G401.6 (cell line): ENCODE data around the gene CDK14.
"Not testable (repeated sequence)": the region's sequence is repeated elsewhere in the genome, so short reads cannot be mapped to it uniquely, and the experiment has no call there.

Experiments used
- FAIRE-seq: peaks from 2 replicates; lab custom pipeline; 2012; peaks lifted over from hg19 to GRCh38; lab: Jason Lieb, UNC

The CDK14 gene

DNA sequence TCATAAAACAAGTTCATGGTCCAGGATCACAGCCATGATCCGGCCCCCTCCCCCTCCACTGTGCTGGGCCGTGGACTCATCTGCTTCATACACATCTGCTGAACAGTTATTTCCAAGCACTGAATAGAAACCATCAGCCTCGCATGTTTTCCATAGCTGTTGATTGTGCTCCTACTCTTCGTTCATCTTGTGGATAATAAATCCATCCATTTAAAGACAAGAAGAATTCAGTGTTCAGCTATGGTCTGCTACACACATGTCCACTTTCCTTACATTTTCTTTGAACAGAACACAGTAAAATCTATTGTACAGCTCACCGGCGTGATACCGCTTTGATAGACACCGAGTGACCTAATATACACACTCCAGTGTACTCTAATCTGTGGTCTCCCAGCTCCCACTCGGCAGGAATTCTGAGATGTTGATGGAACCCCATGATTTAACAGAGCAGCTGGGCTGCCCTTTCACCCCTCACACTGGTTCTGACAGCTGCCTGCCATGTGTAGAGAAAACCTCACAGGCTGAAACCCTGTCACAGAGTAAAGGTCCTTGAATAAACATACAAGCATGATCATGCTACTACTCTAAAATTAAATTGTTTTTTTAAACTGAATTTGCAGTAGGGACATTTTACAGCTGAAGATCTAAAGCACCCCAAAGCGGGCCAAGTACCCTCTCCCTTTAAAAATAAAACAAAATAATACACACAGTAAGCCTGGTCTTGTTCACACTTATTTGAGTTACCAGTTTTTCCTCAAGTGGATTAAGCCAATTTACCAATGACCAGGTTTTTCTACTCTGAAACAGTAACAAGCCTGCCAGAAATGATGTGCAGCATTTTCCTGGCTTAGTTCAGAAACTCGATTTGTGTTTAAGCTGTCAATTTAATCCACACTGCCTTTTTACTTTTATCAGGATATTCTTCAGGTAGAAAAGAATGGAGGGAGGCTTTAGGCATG lies 573.0 kb downstream of the CDK14 start:
- no peak for FAIRE-seq

DNA sequence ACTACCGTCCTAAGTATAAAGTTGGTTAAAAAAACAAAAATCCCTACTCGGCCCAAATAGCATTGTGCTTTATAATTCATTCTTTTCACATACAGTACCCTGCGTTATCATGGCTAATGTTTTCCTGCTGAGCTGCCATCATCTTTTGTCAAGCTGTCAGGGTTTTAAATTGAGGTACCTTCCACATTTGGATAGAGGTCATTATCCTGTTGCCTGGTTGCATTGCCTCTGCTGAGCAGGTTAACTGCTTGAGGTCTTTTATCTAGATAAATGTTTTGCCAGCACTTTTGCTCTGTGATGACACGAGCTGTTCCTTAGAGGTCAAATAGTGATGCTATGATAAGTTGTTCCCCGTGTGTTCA lies 573.7 kb downstream of the CDK14 start:
- FAIRE-seq: no peak

DNA sequence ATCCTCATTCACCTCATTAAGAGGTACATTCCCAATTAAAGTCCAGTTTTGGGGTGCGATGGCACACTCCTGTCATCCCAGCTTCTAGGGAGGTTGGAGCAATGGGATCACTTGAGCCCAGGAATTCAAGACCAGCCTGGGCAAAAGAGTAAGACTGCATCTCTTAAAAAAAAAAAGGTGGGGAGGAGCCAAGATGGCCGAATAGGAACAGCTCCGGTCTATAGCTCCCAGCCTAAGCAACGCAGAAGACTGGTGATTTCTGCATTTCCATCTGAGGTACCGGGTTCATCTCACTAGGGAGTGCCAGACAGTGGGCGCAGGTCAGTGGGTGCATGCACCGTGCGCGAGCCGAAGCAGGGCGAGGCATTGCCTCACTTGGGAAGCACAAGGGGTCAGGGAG lies 577.1 kb downstream of the CDK14 start:
- FAIRE-seq: not testable (repeated sequence)

- no peak for FAIRE-seq
These were observed 584.6 kb downstream of the CDK14 start for GRCh38 chr7:91180746-91181145.

- FAIRE-seq: no peak
These were observed 585.8 kb downstream of the CDK14 start for GRCh38 chr7:91181949-91182348.

GRCh38 chr7:91182819-91183764 lies 587.0 kb downstream of the CDK14 start:
- FAIRE-seq: no peak

DNA sequence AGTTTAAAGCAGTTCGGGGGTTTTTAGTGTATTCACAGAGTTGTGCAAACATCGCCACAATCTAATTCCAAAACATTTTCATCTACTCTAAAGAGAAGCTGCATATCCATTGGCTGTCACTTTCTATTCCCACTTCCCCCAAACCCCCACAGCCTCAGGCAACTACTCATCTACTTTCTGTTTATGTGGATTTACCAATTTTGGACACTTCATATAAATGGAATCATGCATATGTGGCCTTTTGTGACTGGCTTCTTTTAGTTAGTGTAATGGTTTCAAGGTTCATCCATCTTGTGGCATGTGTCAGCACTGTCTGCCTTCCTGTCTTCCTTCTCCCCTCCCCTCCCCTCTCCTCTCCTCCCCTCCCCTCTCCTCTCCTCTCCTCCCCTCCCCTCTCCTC lies 589.6 kb downstream of the CDK14 start:
- no peak for FAIRE-seq

GRCh38 chr7:91187061-91187460 lies 590.9 kb downstream of the CDK14 start:
- FAIRE-seq: no peak

DNA sequence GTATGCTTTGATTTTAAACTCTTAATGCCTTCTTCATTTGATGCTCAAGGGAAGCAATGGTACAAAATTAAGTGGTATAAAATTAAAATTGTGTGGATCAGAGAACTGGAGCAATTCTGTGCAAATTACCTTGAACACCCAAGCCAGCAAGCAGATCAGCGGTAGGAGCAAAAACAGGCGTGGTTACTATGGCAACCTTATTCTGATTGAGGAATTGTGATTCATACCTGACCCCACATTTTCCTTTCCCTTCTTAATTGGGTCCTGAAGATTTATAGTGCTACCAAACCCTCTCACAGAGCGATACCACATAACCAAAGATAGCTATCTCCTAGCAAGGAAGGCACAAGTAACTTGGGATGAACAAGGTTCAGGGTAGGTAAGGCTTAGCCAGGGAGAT lies 595.6 kb downstream of the CDK14 start:
- no peak for FAIRE-seq

GRCh38 chr7:91193141-91193540 lies 597.0 kb downstream of the CDK14 start:
- no peak for FAIRE-seq

DNA sequence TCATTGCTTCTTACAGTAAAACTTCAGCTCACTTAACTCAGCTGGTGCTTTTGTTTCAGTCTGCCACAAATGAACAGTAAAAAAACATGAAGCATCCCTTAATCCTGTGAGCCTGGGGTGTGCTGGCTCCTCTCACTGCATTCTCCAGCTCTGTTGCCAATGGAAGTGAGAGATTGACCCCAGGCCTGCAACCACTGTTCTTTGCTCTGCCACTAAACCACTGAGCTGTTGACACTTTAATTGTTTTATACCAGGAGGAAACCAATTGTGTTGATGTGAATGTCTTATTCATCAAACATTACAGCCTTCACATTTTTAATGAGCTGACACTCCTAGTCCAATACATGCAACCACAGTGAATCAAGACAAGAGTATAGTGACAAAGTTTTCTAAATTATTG lies 598.7 kb downstream of the CDK14 start:
- no peak for FAIRE-seq

GRCh38 chr7:91196058-91196457 lies 599.9 kb downstream of the CDK14 start:
- FAIRE-seq: no peak

DNA sequence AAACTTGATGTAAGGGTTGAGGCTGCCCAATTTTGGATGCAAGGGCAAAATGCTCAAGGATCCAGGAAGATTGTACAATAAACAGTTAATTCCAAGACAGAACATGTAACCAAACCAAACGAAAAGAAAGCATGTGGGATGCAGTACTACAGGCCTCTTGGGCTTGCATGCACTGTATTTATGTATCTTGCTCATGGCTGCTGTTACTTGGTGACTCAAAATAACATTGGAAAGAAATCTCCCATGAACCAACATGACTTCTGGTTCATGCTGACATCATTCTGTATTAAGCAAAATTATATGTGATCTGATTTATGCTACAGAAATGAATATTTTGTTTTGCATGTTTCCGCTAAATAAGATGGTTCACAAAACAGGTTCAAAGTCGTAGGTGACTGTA lies 602.2 kb downstream of the CDK14 start:
- no peak for FAIRE-seq

- FAIRE-seq: no peak
These were observed 603.5 kb downstream of the CDK14 start for GRCh38 chr7:91199601-91200000.

- FAIRE-seq: no peak
These were observed 605.5 kb downstream of the CDK14 start for GRCh38 chr7:91201442-91202113.

DNA sequence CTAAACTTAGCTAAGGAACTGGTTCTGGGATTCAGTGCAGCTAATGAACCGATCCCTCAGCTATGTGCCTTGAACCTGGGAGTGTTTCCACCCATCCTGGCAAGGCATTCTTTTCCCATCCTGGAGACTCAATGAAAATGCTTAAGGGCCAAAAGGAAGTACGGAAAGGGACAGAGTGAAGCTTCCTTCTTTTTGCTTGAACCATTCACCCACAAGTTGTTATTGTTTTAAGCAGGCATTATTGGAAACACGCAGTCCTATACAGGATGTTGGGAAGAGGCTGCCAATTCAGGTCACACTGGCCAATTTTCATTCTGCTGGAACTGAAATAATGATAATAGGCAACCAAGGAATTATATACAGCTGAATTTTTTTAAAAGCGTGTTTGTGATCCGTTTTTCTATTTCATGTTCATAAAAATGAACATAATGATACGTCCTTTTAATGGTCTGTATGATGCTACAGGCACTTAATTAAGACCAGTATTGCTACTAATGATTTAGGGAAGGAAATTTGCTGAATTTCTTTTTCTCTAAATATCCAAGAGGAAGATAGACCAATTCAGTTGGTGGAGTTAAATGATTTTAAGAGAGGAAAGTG lies 610.3 kb downstream of the CDK14 start:
- no peak for FAIRE-seq

DNA sequence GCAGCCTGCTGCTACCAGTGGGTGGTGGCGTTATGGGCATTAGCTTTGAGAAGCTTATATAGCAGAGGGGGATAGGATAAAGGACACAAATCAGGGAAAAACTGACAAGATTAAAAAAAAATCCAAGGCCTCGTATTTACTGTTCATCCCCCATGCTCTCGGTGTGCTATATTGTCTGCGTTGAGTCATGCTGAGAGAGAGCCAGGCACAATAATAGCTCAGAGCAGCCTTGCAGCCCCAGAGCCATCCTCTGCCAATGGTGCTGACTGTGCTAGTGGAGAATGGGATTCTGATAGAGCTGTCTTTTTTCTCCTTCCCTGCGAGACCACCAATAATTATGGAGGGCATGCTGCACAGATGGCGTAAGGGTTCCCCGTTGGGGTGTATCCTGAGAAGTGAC lies 616.5 kb downstream of the CDK14 start:
- no peak for FAIRE-seq

- no peak for FAIRE-seq
These were observed 630.3 kb downstream of the CDK14 start for GRCh38 chr7:91226411-91226810.

DNA sequence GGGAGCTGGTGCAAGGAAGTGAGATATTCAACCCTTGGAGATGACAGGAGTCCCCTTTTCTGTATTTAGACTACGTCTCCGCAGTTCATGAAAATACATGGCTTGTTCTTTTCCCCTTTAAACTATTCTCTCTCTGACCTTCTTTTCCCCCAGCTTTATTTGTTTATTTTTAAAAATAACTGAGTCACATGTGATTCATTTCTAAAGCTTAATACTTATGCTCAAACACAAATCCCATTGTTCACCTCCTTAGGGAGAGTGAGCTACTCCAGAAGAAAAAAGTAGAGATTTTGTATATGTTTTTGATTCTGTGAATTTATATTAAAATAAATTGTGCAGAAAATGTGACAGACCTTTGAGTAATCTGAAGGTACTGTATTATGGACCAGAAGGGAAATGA lies 632.2 kb downstream of the CDK14 start:
- no peak for FAIRE-seq

- FAIRE-seq: no peak
These were observed 632.9 kb downstream of the CDK14 start for GRCh38 chr7:91228927-91229558.

- FAIRE-seq: no peak
These were observed 634.0 kb downstream of the CDK14 start for GRCh38 chr7:91230100-91230499.

DNA sequence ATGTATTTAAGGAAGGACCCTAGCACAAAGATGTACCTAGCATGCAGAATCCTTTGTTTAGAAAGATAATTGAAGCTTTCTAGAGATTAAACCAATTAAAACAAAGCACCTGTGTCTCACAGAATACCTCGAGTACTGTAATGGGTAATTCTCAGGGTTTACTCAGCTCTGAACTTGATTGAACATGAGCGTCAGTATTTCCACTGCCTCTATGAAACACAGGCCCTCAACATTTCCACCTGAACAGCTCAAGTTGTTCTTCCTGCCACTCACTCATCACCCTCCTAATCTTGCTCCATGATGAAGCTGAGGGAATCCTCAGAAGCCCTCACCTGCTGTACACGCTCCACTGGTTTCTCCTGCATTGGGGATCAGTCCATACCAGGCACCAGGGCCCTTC lies 634.4 kb downstream of the CDK14 start:
- FAIRE-seq: no peak
